ENCODE results near the gene TLR9.

The TLR9 gene

GRCh38 chr3:52250122-52250521 lies 24.7 kb upstream of the TLR9 start:
- Histone ChIP-seq H2BK5ac (ENCODE audit: low read length) (no peak overlapping the region), H3K4me1 (ENCODE audit: control insufficient read depth, low read depth, low read length) (peaks cover 2% of the 10 kb centered on the region), H3K36me3 (ENCODE audit: control insufficient read depth, insufficient read depth, low read length) (peaks cover 6% of the 10 kb centered on the region), H2AK5ac (ENCODE audit: low read length) (no peak overlapping the region), H3K23ac (ENCODE audit: low read length) (no peak overlapping the region), H3K79me1 (ENCODE audit: low read length) (no peaks in the 10 kb centered on the region), H3K4ac (ENCODE audit: low read depth, low read length) (no peak overlapping the region), H3K56ac (ENCODE audit: low read length) (no peak overlapping the region), H3K27me3 (ENCODE audit: insufficient read depth, low read length, poor library complexity) (no peaks in the 10 kb centered on the region), H3K27ac (ENCODE audit: low read depth, low read length) (no peak overlapping the region), H3K18ac (ENCODE audit: low read length) (no peak overlapping the region), H3K4me2 (ENCODE audit: low read length) (no peak overlapping the region), H2BK120ac (ENCODE audit: low read depth, low read length) (no peak overlapping the region), H3K79me2 (ENCODE audit: control insufficient read depth, insufficient read depth, low read length) (no peaks in the 10 kb centered on the region), H2BK15ac (replicated peaks; ENCODE audit: low read depth) (no peak overlapping the region), H3K4me3 (ENCODE audit: low read length) (no peak overlapping the region), H3K9ac (ENCODE audit: low read length) (no peak overlapping the region), H4K5ac (ENCODE audit: low read length) (no peak overlapping the region), H4K8ac (ENCODE audit: low read depth, low read length) (no peak overlapping the region)
- no CpG with 5 or more reads among the region's 1 CpG for WGBS (ENCODE audit: extremely low coverage, insufficient coverage, low lambda C conversion rate)
- no peak for DNase-seq

GRCh38 chr3:52249683-52250082 lies 24.2 kb upstream of the TLR9 start:
- Histone ChIP-seq H3K79me1 (ENCODE audit: low read length) (no peaks in the 10 kb centered on the region), H3K4ac (ENCODE audit: low read depth, low read length) (no peak overlapping the region), H3K4me1 (ENCODE audit: control insufficient read depth, low read depth, low read length) (peaks cover 2% of the 10 kb centered on the region), H4K8ac (ENCODE audit: low read depth, low read length) (no peak overlapping the region), H3K4me3 (ENCODE audit: low read length) (no peak overlapping the region), H3K4me2 (ENCODE audit: low read length) (no peak overlapping the region), H3K23ac (ENCODE audit: low read length) (no peak overlapping the region), H2BK5ac (ENCODE audit: low read length) (no peak overlapping the region), H3K79me2 (ENCODE audit: control insufficient read depth, insufficient read depth, low read length) (no peaks in the 10 kb centered on the region), H2BK120ac (ENCODE audit: low read depth, low read length) (no peak overlapping the region), H3K9ac (ENCODE audit: low read length) (no peak overlapping the region), H2BK15ac (replicated peaks; ENCODE audit: low read depth) (no peak overlapping the region), H3K27ac (ENCODE audit: low read depth, low read length) (no peak overlapping the region), H2AK5ac (ENCODE audit: low read length) (no peak overlapping the region), H3K56ac (ENCODE audit: low read length) (no peak overlapping the region), H4K5ac (ENCODE audit: low read length) (no peak overlapping the region), H3K27me3 (ENCODE audit: insufficient read depth, low read length, poor library complexity) (no peaks in the 10 kb centered on the region), H3K36me3 (ENCODE audit: control insufficient read depth, insufficient read depth, low read length) (peaks cover 6% of the 10 kb centered on the region), H3K18ac (ENCODE audit: low read length) (no peak overlapping the region)
- DNase-seq = no peak
- WGBS (ENCODE audit: extremely low coverage, insufficient coverage, low lambda C conversion rate) = no CpG with 5 or more reads among the region's 6 CpGs

- H3K4ac ChIP-seq (ENCODE audit: low read depth, low read length) = no peak overlapping the region
- peaks cover 4% of the 10 kb centered on the region for H3K36me3 ChIP-seq (ENCODE audit: control insufficient read depth, insufficient read depth, low read length)
- whole genome bisulfite sequencing (ENCODE audit: extremely low coverage, insufficient coverage, low lambda C conversion rate) = no CpG with 5 or more reads among the region's 10 CpGs
Observed at GRCh38 chr3:52248816-52249547, 23.5 kb upstream of the TLR9 start.

GRCh38 chr3:52248165-52248541 lies 22.7 kb upstream of the TLR9 start:
- no peak overlapping the region for H3K23ac ChIP-seq (ENCODE audit: low read length)
- H3K4me2 ChIP-seq (ENCODE audit: low read length) = no peak overlapping the region
- no peak overlapping the region for H3K4me3 ChIP-seq (ENCODE audit: low read length)
- H3K27ac ChIP-seq (ENCODE audit: low read depth, low read length) = no peak overlapping the region
- no peak overlapping the region for H4K8ac ChIP-seq (ENCODE audit: low read depth, low read length)
- no peaks in the 10 kb centered on the region for H3K79me1 ChIP-seq (ENCODE audit: low read length)
- peaks cover 2% of the 10 kb centered on the region for H3K4me1 ChIP-seq (ENCODE audit: control insufficient read depth, low read depth, low read length)
- no peaks in the 10 kb centered on the region for H3K36me3 ChIP-seq (ENCODE audit: control insufficient read depth, insufficient read depth, low read length)
- no peak overlapping the region for H3K56ac ChIP-seq (ENCODE audit: low read length)
- no peak overlapping the region for H2AK5ac ChIP-seq (ENCODE audit: low read length)
- H3K4ac ChIP-seq (ENCODE audit: low read depth, low read length) = no peak overlapping the region
- no peak overlapping the region for H2BK120ac ChIP-seq (ENCODE audit: low read depth, low read length)
- H3K79me2 ChIP-seq (ENCODE audit: control insufficient read depth, insufficient read depth, low read length) = no peaks in the 10 kb centered on the region
- no peak overlapping the region for H3K9ac ChIP-seq (ENCODE audit: low read length)
- H2BK5ac ChIP-seq (ENCODE audit: low read length) = no peak overlapping the region
- H3K27me3 ChIP-seq (ENCODE audit: insufficient read depth, low read length, poor library complexity) = no peaks in the 10 kb centered on the region
- no peak overlapping the region for H3K18ac ChIP-seq (ENCODE audit: low read length)
- H4K5ac ChIP-seq (ENCODE audit: low read length) = no peak overlapping the region
- no peak overlapping the region for H2BK15ac ChIP-seq (replicated peaks; ENCODE audit: low read depth)
- WGBS (ENCODE audit: extremely low coverage, insufficient coverage, low lambda C conversion rate) = no CpG with 5 or more reads among the region's 10 CpGs
- DNase-seq = no peak

More at GRCh38 chr3:52248816-52249547, 23.5 kb upstream of the TLR9 start:
- Histone ChIP-seq H3K4me2 (ENCODE audit: low read length) (no peak overlapping the region), H4K5ac (ENCODE audit: low read length) (no peak overlapping the region), H3K4me3 (ENCODE audit: low read length) (no peak overlapping the region), H3K27ac (ENCODE audit: low read depth, low read length) (no peak overlapping the region), H2BK5ac (ENCODE audit: low read length) (no peak overlapping the region), H2AK5ac (ENCODE audit: low read length) (no peak overlapping the region), H3K4me1 (ENCODE audit: control insufficient read depth, low read depth, low read length) (peaks cover 2% of the 10 kb centered on the region), H3K79me1 (ENCODE audit: low read length) (no peaks in the 10 kb centered on the region), H3K79me2 (ENCODE audit: control insufficient read depth, insufficient read depth, low read length) (no peaks in the 10 kb centered on the region), H4K8ac (ENCODE audit: low read depth, low read length) (no peak overlapping the region), H3K23ac (ENCODE audit: low read length) (no peak overlapping the region), H3K18ac (ENCODE audit: low read length) (no peak overlapping the region), H3K9ac (ENCODE audit: low read length) (no peak overlapping the region), H3K56ac (ENCODE audit: low read length) (no peak overlapping the region), H3K27me3 (ENCODE audit: insufficient read depth, low read length, poor library complexity) (no peaks in the 10 kb centered on the region), H2BK120ac (ENCODE audit: low read depth, low read length) (no peak overlapping the region), H2BK15ac (replicated peaks; ENCODE audit: low read depth) (no peak overlapping the region)
- DNase-seq = no peak

GRCh38 chr3:52247409-52248164 lies 22.1 kb upstream of the TLR9 start:
- H3K27me3 ChIP-seq (ENCODE audit: insufficient read depth, low read length, poor library complexity) = no peaks in the 10 kb centered on the region
- H3K79me1 ChIP-seq (ENCODE audit: low read length) = no peaks in the 10 kb centered on the region
- no peak overlapping the region for H4K8ac ChIP-seq (ENCODE audit: low read depth, low read length)
- H2AK5ac ChIP-seq (ENCODE audit: low read length) = no peak overlapping the region
- no peak overlapping the region for H3K4ac ChIP-seq (ENCODE audit: low read depth, low read length)
- no peak overlapping the region for H3K23ac ChIP-seq (ENCODE audit: low read length)
- no peak overlapping the region for H2BK120ac ChIP-seq (ENCODE audit: low read depth, low read length)
- no peak overlapping the region for H3K27ac ChIP-seq (ENCODE audit: low read depth, low read length)
- H2BK5ac ChIP-seq (ENCODE audit: low read length) = no peak overlapping the region
- H3K4me2 ChIP-seq (ENCODE audit: low read length) = no peak overlapping the region
- no peak overlapping the region for H4K5ac ChIP-seq (ENCODE audit: low read length)
- no peak overlapping the region for H3K4me3 ChIP-seq (ENCODE audit: low read length)
- no peaks in the 10 kb centered on the region for H3K79me2 ChIP-seq (ENCODE audit: control insufficient read depth, insufficient read depth, low read length)
- H3K9ac ChIP-seq (ENCODE audit: low read length) = no peak overlapping the region
- no CpG with 5 or more reads among the region's 7 CpGs for WGBS (ENCODE audit: extremely low coverage, insufficient coverage, low lambda C conversion rate)
- H2BK15ac ChIP-seq (replicated peaks; ENCODE audit: low read depth) = no peak overlapping the region
- H3K36me3 ChIP-seq (ENCODE audit: control insufficient read depth, insufficient read depth, low read length) = no peaks in the 10 kb centered on the region
- H3K4me1 ChIP-seq (ENCODE audit: control insufficient read depth, low read depth, low read length) = peaks cover 2% of the 10 kb centered on the region
- DNase-seq = no peak
- no peak overlapping the region for H3K56ac ChIP-seq (ENCODE audit: low read length)
- H3K18ac ChIP-seq (ENCODE audit: low read length) = no peak overlapping the region

Data from mesendoderm (in vitro differentiated cells).